PC-3 (cell line): Measurements from ENCODE around the gene PBX3. TPM values are rescaled to one million over a fixed set of nuclear protein-coding genes. Genes with fewer than 3 reads are reported as not detected.

Experiments
- ATAC-seq: fragments of 200-7000 bp; cut with Tn5 transposase; 2 replicates; pipeline ENCODE4 v1.9.1; 2020; ENCODE audit warnings: mild to moderate bottlenecking, moderate library complexity
- BruUV-seq: library from RNA; stranded (reverse); fragments of 400-500 nt; replicated peaks from 2 replicates; lab custom pipeline; 2021; lab: Mats Ljungman, UMichigan
- CTCF ChIA-PET: fragments of 300-600 bp; sonication (Branson Sonifier 250); formaldehyde crosslinking; loops from one replicate; lab custom pipeline; 2022; ENCODE audit warnings: antibody characterized with exemption; lab: Charles Lee
- POLR2A ChIA-PET: fragments of 300-600 bp; sonication (Branson Sonifier 250); formaldehyde crosslinking; loops from one replicate; lab custom pipeline; 2022; ENCODE audit warnings: antibody characterized with exemption; ENCODE audit not compliant: unreplicated experiment; lab: Charles Lee
- DNase-seq: peaks from one replicate; pipeline ENCODE4 v3.0.0-alpha.2; 2015
- H2AFZ ChIP-seq: fragments of 300-600 bp; sonication (generic); 2 replicates; pipeline ENCODE4 v1.6.0; 2016; ENCODE audit warnings: antibody characterized with exemption, low read length
- H3F3A ChIP-seq: fragments of 300-600 bp; sonication (generic); one replicate; pipeline ENCODE4 v1.6.0; 2017; ENCODE audit warnings: antibody characterized with exemption, low read length, control low read depth, mild to moderate bottlenecking; ENCODE audit not compliant: unreplicated experiment
- H3K27ac ChIP-seq: fragments of 300-600 bp; sonication (generic); 2 replicates; pipeline ENCODE4 v1.5.1; 2016; ENCODE audit warnings: mild to moderate bottlenecking, low read length
- H3K27me3 ChIP-seq: fragments of 300-600 bp; sonication (generic); 2 replicates; pipeline ENCODE4 v1.6.1; 2016; ENCODE audit warnings: low read length, mixed read lengths
- H3K36me3 ChIP-seq: fragments of 300-600 bp; sonication (generic); 2 replicates; pipeline ENCODE4 v1.6.1; 2016; ENCODE audit warnings: low read depth, mixed run types, low read length, mixed read lengths
- H3K4me1 ChIP-seq: fragments of 300-600 bp; sonication (generic); 2 replicates; pipeline ENCODE4 v1.5.1; 2016; ENCODE audit warnings: low read length; ENCODE audit not compliant: insufficient read depth
- H3K4me2 ChIP-seq: fragments of 300-600 bp; sonication (generic); 2 replicates; pipeline ENCODE4 v1.6.0; 2016; ENCODE audit warnings: low read length
- H3K4me3 ChIP-seq: fragments of 300-600 bp; sonication (generic); 2 replicates; pipeline ENCODE4 v1.5.1; 2016; ENCODE audit warnings: mild to moderate bottlenecking, low read length, mixed read lengths
- H3K79me2 ChIP-seq: fragments of 300-600 bp; sonication (generic); 2 replicates; pipeline ENCODE4 v1.6.1; 2017; ENCODE audit warnings: low read length, mixed read lengths
- H3K9ac ChIP-seq: fragments of 300-600 bp; sonication (generic); 2 replicates; pipeline ENCODE4 v1.6.0; 2016; ENCODE audit warnings: mild to moderate bottlenecking, low read length
- H3K9me2 ChIP-seq: fragments of 300-600 bp; sonication (generic); replicated peaks from 2 replicates; pipeline ENCODE4 v1.6.1; 2016; ENCODE audit warnings: mixed run types, low read length, mixed read lengths
- H3K9me3 ChIP-seq: fragments of 300-600 bp; sonication (generic); 2 replicates; pipeline ENCODE4 v1.6.1; 2016; ENCODE audit warnings: low read length, mixed read lengths
- H4K20me1 ChIP-seq: fragments of 300-600 bp; sonication (generic); 2 replicates; pipeline ENCODE4 v1.6.1; 2016; ENCODE audit warnings: low read length, mixed read lengths
- EZH2 ChIP-seq: fragments of 300-600 bp; sonication (generic); IDR thresholded peaks from one replicate; pipeline ENCODE4 v1.6.1; 2017; ENCODE audit warnings: antibody characterized with exemption, mild to moderate bottlenecking, low read length; ENCODE audit not compliant: unreplicated experiment
- EZH2phosphoT487 ChIP-seq: fragments of 300-600 bp; sonication (generic); IDR thresholded peaks from 2 replicates; pipeline ENCODE4 v1.6.1; 2018; ENCODE audit warnings: mild to moderate bottlenecking, antibody characterized with exemption, low read length, borderline replicate concordance
- intact Hi-C: fragments of 100-400 bp; cut with micrococcal nuclease; formaldehyde crosslinking; loops from 2 replicates; pipeline ENCODE4 v1.9.0; 2023
- total RNA-seq: library from RNA; depleted of rRNA; stranded (reverse); fragments of >200 nt; gene quantifications from 2 replicates; pipeline ENCODE4 v1.2.3, GENCODE V29; 2014
- TF ChIP-seq, protein P1 (sequence below): fragments of 300-600 bp; sonication (generic); conservative IDR thresholded peaks from 2 replicates; pipeline ENCODE4 v1.5.1; 2017; ENCODE audit warnings: antibody characterized with exemption, low read depth, mild to moderate bottlenecking, low read length

PBX3 gene
- total RNA-seq, 1 experiment from 2014 or later: 35.5 TPM

DNA sequence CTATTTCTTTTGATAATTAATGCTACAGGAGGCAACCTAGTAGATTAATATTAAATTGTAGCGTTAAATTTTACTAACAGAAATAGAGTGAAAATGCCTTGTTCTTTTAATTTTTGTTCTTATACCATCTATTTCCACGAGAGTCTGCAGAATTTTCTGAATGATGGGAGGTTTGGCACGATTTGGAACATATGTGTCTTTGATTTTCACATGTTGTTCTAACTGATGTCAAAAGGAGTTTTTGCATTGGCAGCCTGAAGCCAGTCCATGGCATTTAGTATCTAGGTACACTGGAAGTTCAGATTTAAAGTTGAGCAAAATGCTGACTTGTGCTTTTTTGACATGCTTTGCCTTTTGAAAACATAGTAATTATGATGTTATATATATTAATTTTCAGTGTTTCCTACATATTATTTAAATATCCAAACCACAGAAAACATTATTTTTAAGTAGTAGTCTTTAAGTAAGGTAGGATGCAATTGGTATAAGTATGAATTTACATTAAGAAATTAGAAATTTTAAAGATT is 103.0 kb downstream of the PBX3 start:
- no peaks in the 10 kb centered on the region for H3K27me3 ChIP-seq
- ChIA-PET CTCF (no interaction called here), POLR2A (interaction anchor here (0.5 kb wide), 1 partner anchor 95 kb away, joined by 5 read pairs; no protein-coding TSS in a partner anchor)
- no peaks in the 10 kb centered on the region for H3K36me3 ChIP-seq
- H3K9ac ChIP-seq: no peak overlapping the region
- intact Hi-C loops: no loop called here
- H3K4me3 ChIP-seq: no peak overlapping the region
- no peak overlapping the region for H3K27ac ChIP-seq
- H4K20me1 ChIP-seq: no peaks in the 10 kb centered on the region
- DNase-seq (no peak), ATAC-seq (no peak)
- TF ChIP-seq, protein P1, sequence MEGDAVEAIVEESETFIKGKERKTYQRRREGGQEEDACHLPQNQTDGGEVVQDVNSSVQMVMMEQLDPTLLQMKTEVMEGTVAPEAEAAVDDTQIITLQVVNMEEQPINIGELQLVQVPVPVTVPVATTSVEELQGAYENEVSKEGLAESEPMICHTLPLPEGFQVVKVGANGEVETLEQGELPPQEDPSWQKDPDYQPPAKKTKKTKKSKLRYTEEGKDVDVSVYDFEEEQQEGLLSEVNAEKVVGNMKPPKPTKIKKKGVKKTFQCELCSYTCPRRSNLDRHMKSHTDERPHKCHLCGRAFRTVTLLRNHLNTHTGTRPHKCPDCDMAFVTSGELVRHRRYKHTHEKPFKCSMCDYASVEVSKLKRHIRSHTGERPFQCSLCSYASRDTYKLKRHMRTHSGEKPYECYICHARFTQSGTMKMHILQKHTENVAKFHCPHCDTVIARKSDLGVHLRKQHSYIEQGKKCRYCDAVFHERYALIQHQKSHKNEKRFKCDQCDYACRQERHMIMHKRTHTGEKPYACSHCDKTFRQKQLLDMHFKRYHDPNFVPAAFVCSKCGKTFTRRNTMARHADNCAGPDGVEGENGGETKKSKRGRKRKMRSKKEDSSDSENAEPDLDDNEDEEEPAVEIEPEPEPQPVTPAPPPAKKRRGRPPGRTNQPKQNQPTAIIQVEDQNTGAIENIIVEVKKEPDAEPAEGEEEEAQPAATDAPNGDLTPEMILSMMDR: no peak
- no peak for TF ChIP-seq EZH2phosphoT487
- no peak for TF ChIP-seq EZH2
- H3K4me2 ChIP-seq: no peak overlapping the region
- no peak overlapping the region for H2AFZ ChIP-seq
- H3K9me2 ChIP-seq: no peaks in the 10 kb centered on the region
- no TSS peak for BruUV-seq
- H3F3A ChIP-seq: no peaks in the 10 kb centered on the region
- H3K79me2 ChIP-seq: no peaks in the 10 kb centered on the region
- peaks cover 7% of the 10 kb centered on the region; the same call in 1 of the 2 replicates for H3K4me1 ChIP-seq
- no peaks in the 10 kb centered on the region for H3K9me3 ChIP-seq

DNA sequence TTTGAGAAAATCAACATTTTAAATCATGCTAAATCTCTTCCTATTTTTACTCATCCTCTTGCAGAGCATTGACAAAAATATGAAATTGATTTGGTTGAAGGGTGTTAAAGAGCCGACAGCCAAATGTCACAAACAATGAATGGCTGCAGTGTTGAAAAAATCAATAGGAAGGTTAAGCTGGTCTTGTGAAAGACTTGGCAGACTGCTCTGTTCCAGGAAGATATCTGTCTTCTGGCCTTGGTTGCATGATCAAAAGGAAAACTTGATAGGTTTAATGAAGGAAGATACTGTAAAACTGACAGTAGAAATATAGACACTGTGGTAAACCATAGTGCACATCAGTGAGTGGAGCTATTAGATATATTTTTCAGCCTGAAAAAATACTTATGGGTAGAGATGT is 103.6 kb downstream of the PBX3 start:
- ATAC-seq (no peak), DNase-seq (no peak)
- H2AFZ ChIP-seq: no peak overlapping the region
- H3K9ac ChIP-seq: no peak overlapping the region
- H3K4me3 ChIP-seq: no peak overlapping the region
- no peaks in the 10 kb centered on the region for H3K9me2 ChIP-seq
- no peaks in the 10 kb centered on the region for H4K20me1 ChIP-seq
- intact Hi-C loops: no loop called here
- H3K36me3 ChIP-seq: no peaks in the 10 kb centered on the region
- H3K27ac ChIP-seq: no peak overlapping the region
- CTCF ChIA-PET: no interaction called here
- BruUV-seq: no TSS peak
- H3K9me3 ChIP-seq: no peaks in the 10 kb centered on the region
- no peaks in the 10 kb centered on the region for H3K79me2 ChIP-seq
- POLR2A ChIA-PET: no interaction called here
- H3K4me2 ChIP-seq: no peak overlapping the region
- peaks cover 7% of the 10 kb centered on the region; the same call in 1 of the 2 replicates for H3K4me1 ChIP-seq
- no peaks in the 10 kb centered on the region for H3K27me3 ChIP-seq
- H3F3A ChIP-seq: no peaks in the 10 kb centered on the region
- TF ChIP-seq, protein P1: no peak
- TF ChIP-seq EZH2phosphoT487: no peak
- no peak for TF ChIP-seq EZH2

DNA sequence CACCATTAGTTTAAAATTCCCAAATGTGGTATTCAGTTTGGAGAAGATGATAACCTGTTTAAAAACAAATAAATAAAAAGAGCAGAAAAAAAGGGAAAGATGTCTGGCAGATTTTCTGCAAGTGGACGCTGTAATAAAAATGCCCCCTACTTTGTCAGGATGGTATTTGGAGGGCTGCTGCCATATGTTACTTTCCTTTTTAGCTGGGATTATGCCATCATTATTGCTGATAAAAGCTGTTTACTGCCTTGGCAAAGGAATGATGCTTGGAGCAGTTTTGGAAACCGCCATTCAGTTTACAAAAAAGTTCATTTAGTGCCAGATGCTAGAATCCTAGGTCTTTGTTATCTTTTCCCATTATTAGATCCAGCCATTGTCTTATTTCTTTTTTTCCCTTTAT is 104.8 kb downstream of the PBX3 start:
- Histone ChIP-seq H4K20me1 (no peaks in the 10 kb centered on the region), H3K4me3 (no peak overlapping the region), H3K4me1 (peaks cover 7% of the 10 kb centered on the region; the same call in 1 of the 2 replicates), H3K9ac (no peak overlapping the region), H3K79me2 (no peaks in the 10 kb centered on the region), H3F3A (no peaks in the 10 kb centered on the region), H3K4me2 (no peak overlapping the region), H3K36me3 (no peaks in the 10 kb centered on the region), H2AFZ (no peak overlapping the region), H3K27ac (no peak overlapping the region), H3K9me3 (no peaks in the 10 kb centered on the region), H3K9me2 (no peaks in the 10 kb centered on the region), H3K27me3 (no peaks in the 10 kb centered on the region)
- TF ChIP-seq EZH2phosphoT487: no peak
- TF ChIP-seq, protein P1: no peak
- no peak for TF ChIP-seq EZH2
- intact Hi-C loops: no loop called here
- ATAC-seq: no peak
- no peak for DNase-seq
- ChIA-PET CTCF (no interaction called here), POLR2A (no interaction called here)
- BruUV-seq: no TSS peak
